Gastrocnemius medialis (tissue), 4 donors: Measurements from ENCODE around the gene ROPN1L. TPM values are rescaled to one million over a fixed set of nuclear protein-coding genes. Genes with fewer than 3 reads are reported as not detected.

ENCODE experiments used
- microRNA-seq, 2 donors: library from miRNA; unstranded; fragments of <30 nt; microRNA quantifications; one replicate each; pipeline ENCODE4, GENCODE V29; 2016; ENCODE audit warnings: borderline replicate concordance in 2 of 2
- total RNA-seq, 4 donors: library from RNA; depleted of rRNA; stranded (reverse); fragments of >200 nt; gene quantifications; one replicate each; pipeline versions ENCODE4 v1.1.0 to v1.2.3, GENCODE V29; 2016

ROPN1L gene
- total RNA-seq, 4 donors from 2014 or later, result 0.46 TPM; not detected in 3

Small RNA genes within 50 kb of the gene (microRNA-seq; reads per million reads assigned to microRNA genes)
- gene MIR6131, result 0 reads per million in 2 donors

Other genes with a start within 250 kb of the ROPN1L start
- 10 to 100 TPM in 2 of 4 donors, 1 to 10 TPM in 2; 9.2 to 18.2 (median 10.5) TPM for gene ATPSCKMT, start 192.0 kb upstream of the ROPN1L start, total RNA-seq
- gene CCT5, start 191.6 kb upstream of the ROPN1L start, total RNA-seq, result 100 to 1,000 TPM; 201 to 329 (median 267) TPM
- 10 to 100 TPM in 3 of 4 donors, 1 to 10 TPM in 1; 7.8 to 46.7 (median 35.6) TPM for gene CMBL, start 134.0 kb upstream of the ROPN1L start, total RNA-seq
- gene MARCHF6, start 88.2 kb upstream of the ROPN1L start, total RNA-seq, result 100 to 1,000 TPM; 139 to 173 (median 146) TPM
- 10 to 100 TPM in 2 of 4 donors, 1 to 10 TPM in 2; 2.2 to 38.9 (median 15.1) TPM for gene ANKRD33B, start 122.2 kb downstream of the ROPN1L start, total RNA-seq